CD4-positive, alpha-beta T cell treated with Interleukin-2 at 100 ng/mL for 4 hours (primary cell): ENCODE data around the gene ATG13.

ENCODE experiments used
- DNase-seq: peaks from one replicate; pipeline ENCODE4 v3.0.0-alpha.2; 2020; ENCODE audit warnings: low spot score

Gene ATG13

GRCh38 chr11:46676436-46677158 is 59.2 kb downstream of the ATG13 start:
- DNase-seq, result no peak

- DNase-seq, result no peak
Measured at GRCh38 chr11:46677169-46677568, 59.8 kb downstream of the ATG13 start.

- no peak for DNase-seq
Measured at GRCh38 chr11:46677991-46678740, 60.8 kb downstream of the ATG13 start.

- no peak for DNase-seq
Measured at GRCh38 chr11:46678741-46679130, 61.4 kb downstream of the ATG13 start.

DNA sequence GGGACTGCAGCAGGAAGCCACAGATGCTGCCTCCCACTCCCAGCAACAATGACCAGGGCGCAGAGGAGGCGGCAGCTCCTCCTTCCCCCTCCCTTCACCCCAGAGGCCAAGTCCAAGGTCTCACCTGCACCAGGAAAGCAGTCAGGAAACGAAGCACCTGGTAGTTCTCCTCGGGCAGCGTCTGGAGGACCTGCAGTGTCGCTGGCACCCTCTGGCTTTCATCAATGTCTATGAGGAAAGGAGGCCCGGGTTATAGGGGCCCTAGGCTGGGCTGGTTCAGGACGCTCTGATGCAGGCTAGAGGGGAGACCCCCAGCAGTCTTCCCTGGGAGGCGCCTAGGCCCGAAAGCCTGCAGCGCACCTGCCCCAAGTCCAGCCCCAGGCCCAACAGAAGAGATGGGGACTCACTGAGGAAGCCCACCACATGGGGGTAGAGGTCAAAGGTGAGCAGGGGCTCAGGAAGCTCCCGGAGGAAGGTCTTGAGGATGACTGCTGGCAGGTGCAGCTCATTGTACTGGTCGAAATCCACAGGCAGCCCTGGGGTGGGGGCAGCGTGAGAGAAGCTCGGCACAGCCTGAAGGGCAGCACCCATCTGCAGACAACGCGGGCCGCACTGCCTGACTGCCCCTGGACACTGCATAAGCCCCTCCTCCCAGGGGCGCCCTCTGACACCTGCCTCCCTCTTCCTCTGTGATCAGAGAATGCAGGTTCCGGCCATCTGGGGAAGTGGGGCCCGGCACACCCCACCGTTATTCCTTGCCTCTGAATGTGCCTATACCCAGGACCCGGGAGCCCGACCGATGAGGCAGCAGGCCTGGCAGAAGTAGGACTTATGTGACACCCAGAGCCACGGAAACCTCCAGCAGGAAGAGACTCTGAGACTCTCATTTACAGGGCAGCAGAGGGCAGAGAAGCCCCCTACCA is 62.1 kb downstream of the ATG13 start:
- no peak for DNase-seq

GRCh38 chr11:46680164-46680760 is 62.9 kb downstream of the ATG13 start:
- no peak for DNase-seq

- no peak for DNase-seq
Measured at GRCh38 chr11:46680815-46681214, 63.5 kb downstream of the ATG13 start.

DNA sequence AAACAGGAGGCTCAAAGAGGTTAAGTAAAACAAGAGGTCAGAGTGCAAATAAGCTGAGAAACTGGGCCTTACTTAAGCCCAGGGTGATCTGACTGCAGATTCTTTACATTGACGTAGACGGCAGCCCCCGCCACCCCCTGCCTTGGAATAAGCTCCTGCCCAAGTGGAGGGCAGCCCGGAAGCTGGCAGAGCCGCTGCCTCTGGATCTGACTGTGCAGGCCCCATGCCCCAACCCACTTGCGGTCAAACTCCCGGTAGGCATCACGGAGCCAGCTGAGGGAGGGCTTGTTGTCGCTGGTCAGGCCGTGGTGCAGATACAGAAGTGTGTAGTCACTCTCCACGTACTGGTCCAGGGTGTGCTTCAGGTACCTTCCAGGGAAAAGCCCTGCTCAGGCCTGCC is 64.5 kb downstream of the ATG13 start:
- DNase-seq, result no peak

DNA sequence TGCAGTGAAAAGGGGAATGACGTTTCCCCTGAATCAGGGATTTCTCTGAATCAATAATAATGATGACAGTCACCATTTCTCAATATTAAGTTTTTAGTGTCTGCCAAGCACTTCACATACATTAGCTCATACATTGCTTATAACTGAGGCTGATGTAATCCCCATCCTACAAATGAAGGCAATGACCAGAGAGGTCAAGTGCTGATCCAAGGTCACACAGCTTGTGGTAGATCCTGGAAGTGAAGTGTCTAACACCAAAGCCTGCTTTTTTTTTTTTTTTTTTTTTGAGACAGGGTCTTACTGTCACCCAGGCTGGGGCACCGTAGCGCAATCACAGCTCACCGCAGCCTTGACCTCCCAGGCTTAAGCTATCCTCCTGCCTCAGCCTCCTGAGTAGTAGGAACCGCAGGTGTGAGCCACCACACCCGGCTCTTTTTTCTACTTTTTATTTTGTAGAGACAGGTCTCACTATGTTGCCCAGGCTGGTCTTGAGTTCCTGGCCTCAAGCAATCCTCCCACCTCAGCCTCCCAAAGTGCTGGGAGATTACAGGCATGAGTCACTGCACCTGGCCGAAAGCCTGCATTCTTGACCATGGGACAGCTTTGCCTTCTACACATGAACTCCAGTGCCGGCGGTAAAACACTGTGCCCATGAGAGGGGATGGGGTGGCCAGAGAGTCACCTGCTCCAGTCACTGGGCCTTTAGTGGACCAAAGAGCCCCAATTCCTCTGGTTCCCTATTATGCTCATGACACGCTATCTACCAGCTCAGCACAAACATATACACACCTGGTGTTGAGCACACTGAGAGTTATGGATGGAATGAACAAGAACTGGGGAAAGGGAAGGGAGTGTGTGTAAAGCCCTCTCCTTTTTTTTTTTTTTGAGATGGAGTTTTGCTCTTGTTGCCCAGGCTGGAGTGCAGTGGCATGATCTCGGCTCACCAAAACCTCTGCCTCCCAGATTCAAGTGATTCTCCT is 65.7 kb downstream of the ATG13 start:
- no peak for DNase-seq

- no peak for DNase-seq
Measured at GRCh38 chr11:46684367-46684766, 67.0 kb downstream of the ATG13 start.

DNA sequence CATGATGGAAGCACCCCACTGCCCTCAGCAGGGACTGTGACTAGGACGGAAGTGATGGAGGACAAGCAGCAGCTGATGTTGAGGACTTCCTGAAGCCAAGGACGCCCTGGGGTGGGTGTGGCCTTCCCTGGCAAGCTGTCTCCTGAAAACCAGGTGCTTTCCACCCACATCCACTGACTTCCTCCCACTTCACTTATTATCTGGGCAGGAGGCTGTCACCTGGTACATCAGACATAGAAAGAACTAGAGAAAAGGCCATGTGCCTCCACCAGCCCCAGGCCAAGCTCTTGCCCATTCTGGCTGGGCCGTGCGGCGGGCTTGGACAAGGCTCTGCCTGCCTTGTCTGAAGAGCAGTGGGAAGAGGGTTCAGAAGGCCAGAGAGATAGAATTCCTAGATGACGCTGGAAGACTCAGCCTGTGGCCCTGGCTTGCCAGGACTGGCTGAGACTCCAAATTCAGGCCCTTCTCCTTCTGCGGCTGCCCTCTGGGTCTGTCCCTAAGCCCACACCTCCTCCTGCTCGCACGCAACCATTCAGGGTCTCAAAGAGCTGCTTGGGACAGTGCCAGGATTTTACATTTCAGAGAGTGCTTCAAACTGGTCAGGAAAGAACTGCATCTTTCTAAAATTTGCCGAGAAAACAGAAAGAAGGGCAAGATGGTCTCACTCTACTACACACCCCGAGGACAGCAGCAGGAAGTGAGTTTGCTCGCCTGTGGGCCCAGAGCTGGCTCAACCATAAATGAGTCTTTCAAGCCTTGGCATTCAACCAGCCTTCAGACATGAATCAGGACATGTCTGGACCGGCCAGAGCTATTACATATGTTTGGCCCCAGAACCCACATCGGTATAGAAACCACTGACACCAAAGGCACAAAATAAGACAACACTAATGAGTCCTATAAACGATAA is 69.8 kb downstream of the ATG13 start:
- DNase-seq, result no peak

DNA sequence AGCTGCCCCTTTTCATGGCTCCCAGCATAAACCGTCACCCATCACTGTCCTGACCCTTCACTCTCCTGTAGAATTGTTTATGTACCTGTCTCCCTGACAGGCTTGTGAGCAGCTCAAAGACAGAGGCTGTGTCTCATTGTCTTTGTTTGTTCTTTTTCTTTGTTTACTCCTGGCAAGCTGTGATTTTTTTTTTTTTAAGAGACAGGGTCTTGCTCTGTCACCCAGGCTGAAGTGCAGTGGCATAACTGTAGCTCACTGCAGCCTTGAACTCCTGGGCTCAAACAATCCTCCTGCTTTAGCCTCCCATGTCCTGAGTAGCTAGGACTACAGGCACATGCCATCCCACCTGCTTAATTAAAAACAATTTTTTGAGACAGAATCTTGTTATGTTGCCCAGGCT is 73.3 kb downstream of the ATG13 start:
- DNase-seq, result no peak

GRCh38 chr11:46692450-46692849 is 75.1 kb downstream of the ATG13 start:
- no peak for DNase-seq

- DNase-seq, result no peak
Measured at GRCh38 chr11:46693597-46694012, 76.3 kb downstream of the ATG13 start.

- DNase-seq, result no peak
Measured at GRCh38 chr11:46694072-46694471, 76.7 kb downstream of the ATG13 start.

DNA sequence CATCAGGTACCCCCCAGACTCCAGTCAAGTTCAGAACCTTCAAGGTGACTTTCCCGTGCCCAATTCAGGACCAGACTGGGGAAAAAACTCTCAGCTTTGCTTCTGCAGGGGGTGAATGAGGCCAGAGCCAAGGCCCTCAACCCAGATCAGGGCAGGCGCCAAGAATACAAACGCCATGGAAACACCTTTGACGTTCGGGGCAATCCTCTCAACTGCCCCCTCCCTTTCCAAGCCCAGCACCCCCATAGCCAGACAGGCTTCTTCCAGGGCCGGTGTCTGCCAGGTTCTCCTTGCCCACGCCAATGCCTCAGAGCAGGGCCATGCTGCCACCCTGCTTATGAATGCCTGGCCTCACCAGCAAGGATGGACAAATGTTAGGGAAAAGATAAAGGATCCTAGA is 77.3 kb downstream of the ATG13 start:
- no peak for DNase-seq

DNA sequence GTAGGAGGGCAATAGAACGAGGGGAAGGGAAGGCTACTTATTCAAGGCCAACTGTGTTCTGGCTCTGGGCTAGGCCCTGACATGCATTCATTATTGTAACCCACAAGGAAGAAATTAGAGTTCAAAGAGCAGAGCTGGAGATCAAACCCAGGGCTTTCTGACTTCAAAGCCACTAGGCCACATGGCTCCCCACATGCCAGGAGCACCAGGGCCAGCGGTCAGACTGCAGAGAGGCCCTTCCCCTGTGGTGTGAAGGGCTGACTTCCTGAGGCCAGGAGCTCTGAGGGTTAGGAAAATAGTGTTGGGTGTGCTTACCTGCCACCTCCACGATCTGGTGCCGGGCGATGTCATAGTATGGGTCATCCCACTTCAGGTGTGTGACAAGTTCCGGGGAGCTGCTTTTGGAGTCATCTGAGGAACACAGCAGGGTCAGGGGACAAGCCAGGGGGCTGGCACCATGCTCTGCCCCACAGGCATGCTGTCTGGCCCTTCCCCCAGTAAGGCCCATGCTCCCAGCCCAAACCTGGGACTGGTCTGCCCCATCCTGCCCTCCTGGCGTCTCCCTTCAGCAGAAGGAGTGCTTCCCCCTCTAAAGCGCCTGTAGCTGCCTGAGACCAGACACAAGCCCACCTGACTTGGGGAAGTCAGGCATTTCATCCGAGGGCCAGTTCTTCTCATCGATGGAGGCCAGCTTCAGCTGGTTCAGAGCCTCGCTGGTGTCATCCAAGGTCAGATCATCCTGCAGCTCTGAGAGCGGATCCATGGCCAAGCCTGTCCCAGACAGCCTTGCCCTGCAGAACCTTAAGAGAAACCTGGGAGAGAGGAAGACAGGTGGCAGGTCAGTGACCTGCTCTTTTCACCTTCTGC is 78.2 kb downstream of the ATG13 start:
- no peak for DNase-seq

DNA sequence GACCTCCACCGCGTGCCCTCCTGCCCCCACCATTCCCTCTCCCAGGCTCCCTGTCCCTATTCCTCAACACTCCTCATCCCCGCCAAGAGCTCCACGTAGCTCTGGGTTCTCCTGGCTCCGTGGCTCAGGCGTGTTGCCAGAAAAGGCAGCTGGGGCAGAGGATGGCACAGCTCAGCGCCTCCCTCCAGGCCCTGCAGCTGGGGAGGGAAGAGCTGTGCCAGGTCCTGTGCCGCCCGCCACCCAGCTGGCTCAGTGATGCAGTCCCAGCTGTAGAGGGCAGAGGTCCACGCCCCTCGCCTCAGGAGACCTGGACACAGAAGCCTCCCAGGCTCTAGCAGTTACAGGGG is 78.8 kb downstream of the ATG13 start:
- DNase-seq, result no peak

DNA sequence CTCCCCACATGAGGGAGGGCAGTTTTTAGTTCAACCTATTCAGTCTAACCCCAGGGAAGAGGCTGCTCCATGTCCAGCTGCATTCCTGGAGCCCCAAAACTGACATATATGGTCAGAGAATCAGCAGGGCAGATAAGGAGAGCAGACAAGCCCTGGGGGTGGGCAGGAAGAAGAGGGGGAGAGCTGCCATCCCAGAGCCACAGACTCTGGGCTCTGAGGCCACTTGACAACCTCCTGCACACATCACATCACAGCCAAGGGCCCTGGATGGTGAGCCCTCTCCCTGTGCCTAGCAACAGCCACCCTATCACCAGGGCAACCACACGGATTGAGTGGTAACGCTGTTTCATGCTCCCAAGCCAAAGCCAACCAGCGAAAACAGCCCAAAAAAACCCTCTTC is 80.0 kb downstream of the ATG13 start:
- no peak for DNase-seq
